GM23338 (cell line): ENCODE data around the gene C2orf68. TPM values are rescaled to one million over a fixed set of nuclear protein-coding genes. Genes with fewer than 3 reads are reported as not detected.

Experiments used
- ATAC-seq: fragments of 200-7000 bp; cut with Tn5 transposase; 3 replicates; pipeline ENCODE4 v1.9.1; 2020
- DNase-seq: peaks from one replicate; pipeline ENCODE4 v3.0.0-alpha.2; 2015; ENCODE audit warnings: low spot score
- H2AFZ ChIP-seq: fragments of 200-600 bp; sonication (generic); 2 replicates; pipeline ENCODE4 v1.8.0; 2016; ENCODE audit warnings: antibody characterized with exemption, mild to moderate bottlenecking, moderate library complexity
- H3F3A ChIP-seq: fragments of 200-600 bp; sonication (generic); replicated peaks from 2 replicates; pipeline ENCODE4 v1.8.0; 2017; ENCODE audit warnings: antibody characterized with exemption, mixed run types, low read depth
- H3K27ac ChIP-seq: fragments of 200-600 bp; sonication (generic); 2 replicates; pipeline ENCODE4 v1.6.1; 2016; ENCODE audit warnings: low read depth
- H3K27me3 ChIP-seq: fragments of 200-600 bp; sonication (generic); 2 replicates; pipeline ENCODE4 v1.8.0; 2016; ENCODE audit warnings: mild to moderate bottlenecking, mixed run types, moderate library complexity; ENCODE audit not compliant: insufficient read depth
- H3K36me3 ChIP-seq: fragments of 200-600 bp; sonication (generic); 2 replicates; pipeline ENCODE4 v1.8.0; 2016; ENCODE audit warnings: mild to moderate bottlenecking; ENCODE audit not compliant: insufficient read depth
- H3K4me1 ChIP-seq: fragments of 200-600 bp; sonication (generic); 2 replicates; pipeline ENCODE4 v1.8.0; 2016; ENCODE audit warnings: mild to moderate bottlenecking, moderate library complexity; ENCODE audit not compliant: insufficient read depth
- H3K4me2 ChIP-seq: fragments of 200-600 bp; sonication (generic); 2 replicates; pipeline ENCODE4 v1.7.1; 2017; ENCODE audit warnings: mixed run types
- H3K4me3 ChIP-seq: fragments of 200-600 bp; sonication (generic); 2 replicates; pipeline ENCODE4 v1.6.1; 2016; ENCODE audit warnings: mixed run types
- H3K79me2 ChIP-seq: fragments of 200-600 bp; sonication (generic); replicated peaks from 2 replicates; pipeline ENCODE4 v1.8.0; 2017; ENCODE audit warnings: mild to moderate bottlenecking; ENCODE audit not compliant: insufficient read depth
- H3K9me2 ChIP-seq: fragments of 200-600 bp; sonication (generic); 2 replicates; pipeline ENCODE4 v1.8.0; 2017; ENCODE audit not compliant: insufficient read depth
- H4K20me1 ChIP-seq: fragments of 200-600 bp; sonication (generic); replicated peaks from 2 replicates; pipeline ENCODE4 v1.8.0; 2017; ENCODE audit warnings: mild to moderate bottlenecking; ENCODE audit not compliant: insufficient read depth
- H3K27ac Mint-ChIP-seq: 2 replicates; pipeline ENCODE4 v1.8.0; 2020; ENCODE audit warnings: inconsistent platforms, mild to moderate bottlenecking, moderate library complexity, mixed read lengths
- H3K27me3 Mint-ChIP-seq: 3 replicates; pipeline ENCODE4 v1.8.0; 2022; ENCODE audit warnings: low read depth, mild to moderate bottlenecking, moderate library complexity, mixed read lengths, inconsistent platforms; ENCODE audit not compliant: insufficient read depth, poor library complexity
- H3K36me3 Mint-ChIP-seq: 3 replicates; pipeline ENCODE4 v1.8.0; 2021; ENCODE audit warnings: low read depth, mild to moderate bottlenecking, inconsistent platforms, moderate library complexity, mixed read lengths
- H3K4me1 Mint-ChIP-seq: 3 replicates; pipeline ENCODE4 v1.8.0; 2020; ENCODE audit warnings: mild to moderate bottlenecking, inconsistent platforms, mixed read lengths
- H3K4me3 Mint-ChIP-seq: 3 replicates; pipeline ENCODE4 v1.8.0; 2021; ENCODE audit warnings: moderate library complexity, mild to moderate bottlenecking, inconsistent platforms, mixed read lengths
- H3K9me3 Mint-ChIP-seq: 3 replicates; pipeline ENCODE4 v1.8.0; 2020; ENCODE audit warnings: moderate library complexity, mild to moderate bottlenecking, inconsistent platforms, mixed read lengths
- CREB1 ChIP-seq: fragments of 250-450 bp; sonication (Bioruptor Pico); IDR thresholded peaks from 2 replicates; pipeline ENCODE4 v1.5.0; 2020; ENCODE audit warnings: low read depth, mild to moderate bottlenecking, moderate library complexity
- ETS1 ChIP-seq: IDR thresholded peaks from 2 replicates; pipeline ENCODE4 v1.6.1; 2016; ENCODE audit warnings: antibody characterized with exemption
- EZH2 ChIP-seq: fragments of 200-600 bp; sonication (generic); IDR thresholded peaks from one replicate; pipeline ENCODE4 v1.8.0; 2017; ENCODE audit warnings: antibody characterized with exemption, mild to moderate bottlenecking, low read depth; ENCODE audit not compliant: unreplicated experiment
- EZH2phosphoT487 ChIP-seq: fragments of 200-600 bp; sonication (generic); IDR thresholded peaks from one replicate; pipeline ENCODE4 v1.8.1; 2018; ENCODE audit warnings: antibody characterized with exemption; ENCODE audit not compliant: unreplicated experiment
- JUNB ChIP-seq: IDR thresholded peaks from one replicate; pipeline ENCODE4 v1.6.1; 2016; ENCODE audit warnings: antibody characterized with exemption; ENCODE audit not compliant: unreplicated experiment
- NANOG ChIP-seq: IDR thresholded peaks from 2 replicates; pipeline ENCODE4 v1.6.1; 2016; ENCODE audit warnings: antibody characterized with exemption, borderline replicate concordance
- POLR2AphosphoS5 ChIP-seq: IDR thresholded peaks from 2 replicates; pipeline ENCODE4 v1.6.1; 2016; ENCODE audit warnings: antibody characterized with exemption, low read depth
- ZNF114 ChIP-seq: fragments of 250-450 bp; sonication (Bioruptor Pico); IDR thresholded peaks from 2 replicates; pipeline ENCODE4 v1.5.0; 2020; ENCODE audit warnings: mild to moderate bottlenecking, moderate library complexity
- ZNF331 ChIP-seq: fragments of 250-450 bp; sonication (Bioruptor Pico); IDR thresholded peaks from 2 replicates; pipeline ENCODE4 v1.5.0; 2020; ENCODE audit warnings: low read depth, mild to moderate bottlenecking, moderate library complexity
- ZNF462 ChIP-seq: fragments of 250-450 bp; sonication (Bioruptor Pico); IDR thresholded peaks from 2 replicates; pipeline ENCODE4 v1.5.0; 2020; ENCODE audit warnings: mild to moderate bottlenecking, moderate library complexity
- polyA plus RNA-seq: library from polyadenylated mRNA; unstranded; fragments of >200 nt; fragmentation: Nextera tagmentation; extraction: Ambion mirVana; gene quantifications from 2 replicates; pipeline ENCODE4 v1.2.1, GENCODE V29; 2016
- total RNA-seq: library from RNA; depleted of rRNA; stranded (reverse); fragments of >200 nt; shearing (Covaris generic); gene quantifications from 2 replicates; pipeline ENCODE4 v1.2.3, GENCODE V29; 2014
- TF ChIP-seq, protein P1 (sequence below): IDR thresholded peaks from one replicate; pipeline ENCODE4 v1.6.1; 2018; ENCODE audit warnings: antibody characterized with exemption; ENCODE audit not compliant: unreplicated experiment
- TF ChIP-seq, protein P2 (sequence below), 2 experiments: fragments of 200-600 bp in 1 of 2; sonication (generic) in 1 of 2; conservative IDR thresholded peaks; 2 replicates each; pipeline versions ENCODE4 v1.5.1 to v1.6.1; 2016 to 2017; ENCODE audit warnings: antibody characterized with exemption in 2 of 2, low read depth in 2 of 2, mild to moderate bottlenecking in 2 of 2, moderate library complexity in 1 of 2

Gene C2orf68
- total and polyA plus RNA-seq, 2 experiments from 2014 or later = 26.8 to 76.4 TPM

- TF ChIP-seq, protein P1, sequence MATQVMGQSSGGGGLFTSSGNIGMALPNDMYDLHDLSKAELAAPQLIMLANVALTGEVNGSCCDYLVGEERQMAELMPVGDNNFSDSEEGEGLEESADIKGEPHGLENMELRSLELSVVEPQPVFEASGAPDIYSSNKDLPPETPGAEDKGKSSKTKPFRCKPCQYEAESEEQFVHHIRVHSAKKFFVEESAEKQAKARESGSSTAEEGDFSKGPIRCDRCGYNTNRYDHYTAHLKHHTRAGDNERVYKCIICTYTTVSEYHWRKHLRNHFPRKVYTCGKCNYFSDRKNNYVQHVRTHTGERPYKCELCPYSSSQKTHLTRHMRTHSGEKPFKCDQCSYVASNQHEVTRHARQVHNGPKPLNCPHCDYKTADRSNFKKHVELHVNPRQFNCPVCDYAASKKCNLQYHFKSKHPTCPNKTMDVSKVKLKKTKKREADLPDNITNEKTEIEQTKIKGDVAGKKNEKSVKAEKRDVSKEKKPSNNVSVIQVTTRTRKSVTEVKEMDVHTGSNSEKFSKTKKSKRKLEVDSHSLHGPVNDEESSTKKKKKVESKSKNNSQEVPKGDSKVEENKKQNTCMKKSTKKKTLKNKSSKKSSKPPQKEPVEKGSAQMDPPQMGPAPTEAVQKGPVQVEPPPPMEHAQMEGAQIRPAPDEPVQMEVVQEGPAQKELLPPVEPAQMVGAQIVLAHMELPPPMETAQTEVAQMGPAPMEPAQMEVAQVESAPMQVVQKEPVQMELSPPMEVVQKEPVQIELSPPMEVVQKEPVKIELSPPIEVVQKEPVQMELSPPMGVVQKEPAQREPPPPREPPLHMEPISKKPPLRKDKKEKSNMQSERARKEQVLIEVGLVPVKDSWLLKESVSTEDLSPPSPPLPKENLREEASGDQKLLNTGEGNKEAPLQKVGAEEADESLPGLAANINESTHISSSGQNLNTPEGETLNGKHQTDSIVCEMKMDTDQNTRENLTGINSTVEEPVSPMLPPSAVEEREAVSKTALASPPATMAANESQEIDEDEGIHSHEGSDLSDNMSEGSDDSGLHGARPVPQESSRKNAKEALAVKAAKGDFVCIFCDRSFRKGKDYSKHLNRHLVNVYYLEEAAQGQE = no peak
- TF ChIP-seq EZH2phosphoT487 (no peak), POLR2AphosphoS5 (no peak)
These were observed 53.7 kb downstream of the C2orf68 start (continued) for GRCh38 chr2:85558160-85558559.

DNA sequence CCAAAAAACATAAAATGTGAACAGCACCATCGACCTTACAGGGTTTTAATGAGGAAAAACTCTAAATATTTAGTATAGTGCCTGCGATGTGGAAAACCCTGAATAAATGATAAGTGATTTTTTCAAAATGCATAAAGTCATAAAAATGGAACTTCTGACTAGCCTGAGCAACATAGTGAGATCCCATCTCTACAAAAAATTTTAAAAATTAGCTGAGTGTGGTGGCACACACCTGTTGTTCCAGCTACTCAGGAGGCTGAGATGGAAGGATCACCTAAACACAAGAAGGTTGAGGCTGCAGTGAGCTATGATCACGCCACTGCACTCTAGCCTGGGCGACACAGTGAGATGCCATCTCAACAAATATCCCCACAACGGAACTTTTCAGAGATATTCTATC, 54.7 kb downstream of the C2orf68 start:
- Histone ChIP-seq H3F3A (no peaks in the 10 kb centered on the region; the same call in 1 of the 2 replicates), H4K20me1 (peaks cover 9% of the 10 kb centered on the region; the same call in 1 of the 2 replicates), H3K9me2 (no peaks in the 10 kb centered on the region), H3K4me3 (no peak overlapping the region), H3K27me3 (no peaks in the 10 kb centered on the region), H3K79me2 (peaks cover 31% of the 10 kb centered on the region), H2AFZ (no peak overlapping the region), H3K4me2 (no peak overlapping the region), H3K27ac (no peak overlapping the region), H3K4me1 (peaks cover 8% of the 10 kb centered on the region; the same call in 1 of the 2 replicates), H3K36me3 (peaks cover 19% of the 10 kb centered on the region)
- Mint-ChIP-seq H3K9me3 (no peaks in the 10 kb centered on the region; the same call in 2 of the 3 replicates), H3K27ac (no peak overlapping the region), H3K27me3 (peaks cover 1% of the 10 kb centered on the region), H3K4me3 (no peak overlapping the region), H3K36me3 (peaks cover 37% of the 10 kb centered on the region), H3K4me1 (peaks cover 7% of the 10 kb centered on the region; the same call in 2 of the 3 replicates)
- ATAC-seq (no peak), DNase-seq (no peak)
- TF ChIP-seq EZH2phosphoT487 (no peak), JUNB (no peak), ETS1 (no peak), ZNF462 (CRISPR knock-in tag) (no peak), NANOG (no peak), CREB1 (CRISPR knock-in tag) (no peak), ZNF114 (CRISPR knock-in tag) (no peak), POLR2AphosphoS5 (no peak), EZH2 (no peak), ZNF331 (CRISPR knock-in tag) (no peak)
- TF ChIP-seq, protein P2, sequence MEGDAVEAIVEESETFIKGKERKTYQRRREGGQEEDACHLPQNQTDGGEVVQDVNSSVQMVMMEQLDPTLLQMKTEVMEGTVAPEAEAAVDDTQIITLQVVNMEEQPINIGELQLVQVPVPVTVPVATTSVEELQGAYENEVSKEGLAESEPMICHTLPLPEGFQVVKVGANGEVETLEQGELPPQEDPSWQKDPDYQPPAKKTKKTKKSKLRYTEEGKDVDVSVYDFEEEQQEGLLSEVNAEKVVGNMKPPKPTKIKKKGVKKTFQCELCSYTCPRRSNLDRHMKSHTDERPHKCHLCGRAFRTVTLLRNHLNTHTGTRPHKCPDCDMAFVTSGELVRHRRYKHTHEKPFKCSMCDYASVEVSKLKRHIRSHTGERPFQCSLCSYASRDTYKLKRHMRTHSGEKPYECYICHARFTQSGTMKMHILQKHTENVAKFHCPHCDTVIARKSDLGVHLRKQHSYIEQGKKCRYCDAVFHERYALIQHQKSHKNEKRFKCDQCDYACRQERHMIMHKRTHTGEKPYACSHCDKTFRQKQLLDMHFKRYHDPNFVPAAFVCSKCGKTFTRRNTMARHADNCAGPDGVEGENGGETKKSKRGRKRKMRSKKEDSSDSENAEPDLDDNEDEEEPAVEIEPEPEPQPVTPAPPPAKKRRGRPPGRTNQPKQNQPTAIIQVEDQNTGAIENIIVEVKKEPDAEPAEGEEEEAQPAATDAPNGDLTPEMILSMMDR (conservative IDR thresholded peaks at IDR 0.05; ENCODE audit: low read depth in 2 of 2) = no peak
